ENCODE data around the gene ATP7B.

DNA sequence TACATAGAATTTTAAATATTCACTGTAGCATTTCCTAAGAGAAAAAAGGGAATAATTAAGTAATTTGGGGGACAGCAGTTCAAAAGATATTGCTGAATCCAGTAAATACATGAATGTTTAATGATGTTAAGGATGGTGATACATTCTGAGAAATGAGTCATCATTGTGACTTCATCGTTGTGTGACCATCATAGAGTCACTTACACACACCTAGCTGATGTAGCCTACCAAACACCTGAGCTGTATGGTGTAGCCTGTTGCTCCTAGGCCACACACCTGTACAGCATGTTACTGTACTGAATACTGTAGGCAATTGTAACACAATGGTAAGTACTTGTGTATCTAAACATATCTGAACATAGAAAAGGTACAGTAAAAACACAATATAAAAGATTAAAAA lies 34.8 kb downstream of the ATP7B start:
- no peak for TF ChIP-seq POLR2A (IDR thresholded peaks at IDR 0.05)
- TF ChIP-seq POLR2AphosphoS5 (IDR thresholded peaks at IDR 0.05), result no peak
